K562 (cell line): Measurements from ENCODE around the gene TDRD9. TPM values are rescaled to one million over a fixed set of nuclear protein-coding genes. Genes with fewer than 3 reads are reported as not detected.
A peak's percentile ranks its signal among the peaks of the same experiment; 100 is the strongest.

Source experiments
- ATAC-seq: fragments of 200-7000 bp; cut with Tn5 transposase; 3 replicates; pipeline ENCODE4 v1.9.1; 2020; ENCODE audit warnings: moderate library complexity
- BruUV-seq: library from RNA; stranded (reverse); fragments of 400-500 nt; replicated peaks from 2 replicates; lab custom pipeline; 2021; lab: Mats Ljungman, UMichigan
- CTCF ChIA-PET: fragments of 300-600 bp; formaldehyde crosslinking; extraction: SDS; loops from one replicate; lab custom pipeline; 2021; ENCODE audit warnings: low intra/inter-chr PET ratio; lab: Yijun Ruan, JAX
- POLR2A ChIA-PET: fragments of 300-600, 350-650 bp; sonication (Branson Sonifier 250); formaldehyde crosslinking; extraction: SDS; loops from one replicate; lab custom pipeline; 2021; ENCODE audit warnings: antibody characterized with exemption, inconsistent platforms; lab: Yijun Ruan, JAX
- DNase-seq, 4 experiments: peaks; one replicate each; pipeline versions ENCODE4 v3.0.0 to v3.0.0-alpha.2; 2011 to 2018; ENCODE audit warnings: low spot score in 3 of 4, mixed read lengths in 3 of 4; ENCODE audit errors: extremely low read depth in 1 of 4
- FAIRE-seq: peaks from 2 replicates; lab custom pipeline; 2011; peaks lifted over from hg19 to GRCh38; lab: Jason Lieb, UNC
- H2AFZ ChIP-seq: 2 replicates; pipeline ENCODE4 v1.6.0; 2011; ENCODE audit warnings: low read depth, low read length, control low read depth, inconsistent platforms
- H3K27ac ChIP-seq: fragments of 200-600 bp; 3 replicates; pipeline ENCODE4 v1.8.0; 2011; ENCODE audit warnings: low read depth, mild to moderate bottlenecking, control low read depth, inconsistent platforms, low read length, moderate library complexity, mixed read lengths; ENCODE audit errors: extremely low read depth
- H3K27me3 ChIP-seq, 2 experiments: fragments of 300-600 bp in 1 of 2; 2 replicates in 1 of 2; 3 replicates in 1 of 2; pipeline versions ENCODE4 v1.6.0 to v1.8.0; 2011; ENCODE audit warnings: inconsistent platforms in 2 of 2, low read length in 2 of 2, mild to moderate bottlenecking in 1 of 2, mixed read lengths in 1 of 2, moderate library complexity in 1 of 2; ENCODE audit not compliant: control insufficient read depth in 2 of 2, insufficient read depth in 2 of 2
- H3K36me3 ChIP-seq: fragments of 300-600 bp; 3 replicates; pipeline ENCODE4 v1.8.0; 2011; ENCODE audit warnings: mild to moderate bottlenecking, low read length, inconsistent platforms; ENCODE audit not compliant: control insufficient read depth, insufficient read depth
- H3K4me1 ChIP-seq, 2 experiments: fragments of 200-600 bp in 1 of 2; replicated peaks in 1 of 2; 2 replicates in 1 of 2; 3 replicates in 1 of 2; pipeline versions ENCODE4 v1.5.1 to v1.8.0; 2011; ENCODE audit warnings: inconsistent platforms in 2 of 2, low read length in 2 of 2, mild to moderate bottlenecking in 1 of 2, mixed read lengths in 1 of 2, moderate library complexity in 1 of 2; ENCODE audit not compliant: control insufficient read depth in 2 of 2, insufficient read depth in 2 of 2
- H3K4me2 ChIP-seq: 2 replicates; pipeline ENCODE4 v1.6.1; 2011; ENCODE audit warnings: low read length, control low read depth, inconsistent platforms, mixed read lengths; ENCODE audit not compliant: insufficient read depth
- H3K4me3 ChIP-seq: fragments of 200-600 bp; sonication (generic), shearing (Covaris generic); 2 replicates; pipeline ENCODE4 v1.5.1; 2016; ENCODE audit warnings: control low read depth, inconsistent platforms
- H3K79me2 ChIP-seq: fragments of 200-600 bp; 3 replicates; pipeline ENCODE4 v1.8.0; 2011; ENCODE audit warnings: low read length, inconsistent platforms; ENCODE audit not compliant: control insufficient read depth, insufficient read depth
- H3K9ac ChIP-seq, 2 experiments: 2 replicates each; pipeline versions ENCODE4 v1.6.0 to v1.6.1; 2011; ENCODE audit warnings: low read depth in 2 of 2, low read length in 2 of 2, control low read depth in 1 of 2, inconsistent platforms in 1 of 2, mild to moderate bottlenecking in 1 of 2, mixed read lengths in 1 of 2; ENCODE audit not compliant: insufficient read depth in 1 of 2
- H3K9me1 ChIP-seq: one replicate; pipeline ENCODE4 v1.6.0; 2011; ENCODE audit warnings: inconsistent platforms, mild to moderate bottlenecking, low read length, moderate library complexity; ENCODE audit not compliant: control insufficient read depth, insufficient read depth
- H3K9me3 ChIP-seq: replicated peaks from 2 replicates; pipeline ENCODE4 v1.5.1; 2011; ENCODE audit warnings: low read depth, low read length, inconsistent platforms; ENCODE audit not compliant: control insufficient read depth, insufficient read depth
- H4K20me1 ChIP-seq: replicated peaks from 2 replicates; pipeline ENCODE4 v1.6.1; 2011; ENCODE audit warnings: low read length, inconsistent platforms, mixed read lengths; ENCODE audit not compliant: control insufficient read depth, insufficient read depth
- EP400 ChIP-seq: fragments of 450-650 bp; IDR thresholded peaks from 2 replicates; pipeline ENCODE4 v1.6.1; 2017; ENCODE audit warnings: antibody characterized with exemption, mild to moderate bottlenecking, moderate library complexity
- MAFF ChIP-seq: IDR thresholded peaks from 2 replicates; pipeline ENCODE4 v1.6.1; 2012; ENCODE audit warnings: low read length, improper control_type of control experiment
- MAFG ChIP-seq: fragments of 450-650 bp; conservative IDR thresholded peaks from 2 replicates; pipeline ENCODE4 v1.6.1; 2016; ENCODE audit warnings: missing genetic modification characterization, missing compliant biosample characterization
- MAFK ChIP-seq: IDR thresholded peaks from 2 replicates; pipeline ENCODE4 v1.6.1; 2011; ENCODE audit warnings: low read length, improper control_type of control experiment
- ZNF174 ChIP-seq: fragments of 250-450 bp; sonication (Bioruptor Pico); IDR thresholded peaks from 2 replicates; pipeline ENCODE4 v1.4.0; 2020; ENCODE audit warnings: mild to moderate bottlenecking
- ZNF316 ChIP-seq: fragments of 450-650 bp; IDR thresholded peaks from 2 replicates; pipeline ENCODE4 v1.6.1; 2016
- ZZZ3 ChIP-seq: fragments of 450-650 bp; IDR thresholded peaks from 2 replicates; pipeline ENCODE4 v1.6.1; 2016; ENCODE audit warnings: antibody characterized with exemption, mild to moderate bottlenecking, moderate library complexity
- WGBS: fragments of 100-300 bp; shearing (Covaris generic); methylation state at CpG from one replicate; pipeline ENCODE4 v1.1.6; 2016; ENCODE audit warnings: low coverage, mixed read lengths; ENCODE audit not compliant: insufficient coverage; ENCODE audit errors: missing lambda C conversion rate; 5-methylcytosine and 5-hydroxymethylcytosine counted together
- in situ Hi-C: fragments of 300-500 bp; cut with MboI; formaldehyde crosslinking; loops from 4 replicates; pipeline ENCODE4 v1.15.0; 2018; ENCODE audit warnings: inconsistent platforms, mixed read lengths
- intact Hi-C: fragments of 100-400 bp; cut with micrococcal nuclease; formaldehyde crosslinking; loops from 2 replicates; pipeline ENCODE4 v1.14.2; 2022
- polyA plus RNA-seq, 8 experiments: library from polyadenylated mRNA; depleted of rRNA in 4 of 8; stranded (reverse) in 5 of 8; unstranded in 3 of 8; fragments of >200 nt; fragmentation: Nextera tagmentation in 2 of 8; fragmentation: Illumina TruSeq in 1 of 8; extraction: Ambion mirVana in 2 of 8; extraction: Trizol in 1 of 8; gene quantifications; 2 replicates each; pipeline versions ENCODE4 v1.2.1 to v1.2.3, GENCODE V29; 2011 to 2014; ENCODE audit warnings: inconsistent platforms in 1 of 8, missing spikeins in 1 of 8
- total RNA-seq, 7 experiments: library from RNA; depleted of rRNA in 6 of 7; stranded (reverse); fragments of >200 nt in 6 of 7; fragmentation: Illumina TruSeq in 2 of 7; extraction: Trizol in 2 of 7; gene quantifications; 2 replicates each; pipeline versions ENCODE4 v1.2.1 to v1.2.3, GENCODE V29; 2011 to 2021; ENCODE audit warnings: low replicate concordance in 1 of 7

TDRD9 gene
- total and polyA plus RNA-seq, 9 of the 15 experiments (the other 6 are each of a cell fraction or from before 2014, with no cell fraction given), result 0.04 to 0.14 (median 0.04) TPM; not detected in 5

DNA sequence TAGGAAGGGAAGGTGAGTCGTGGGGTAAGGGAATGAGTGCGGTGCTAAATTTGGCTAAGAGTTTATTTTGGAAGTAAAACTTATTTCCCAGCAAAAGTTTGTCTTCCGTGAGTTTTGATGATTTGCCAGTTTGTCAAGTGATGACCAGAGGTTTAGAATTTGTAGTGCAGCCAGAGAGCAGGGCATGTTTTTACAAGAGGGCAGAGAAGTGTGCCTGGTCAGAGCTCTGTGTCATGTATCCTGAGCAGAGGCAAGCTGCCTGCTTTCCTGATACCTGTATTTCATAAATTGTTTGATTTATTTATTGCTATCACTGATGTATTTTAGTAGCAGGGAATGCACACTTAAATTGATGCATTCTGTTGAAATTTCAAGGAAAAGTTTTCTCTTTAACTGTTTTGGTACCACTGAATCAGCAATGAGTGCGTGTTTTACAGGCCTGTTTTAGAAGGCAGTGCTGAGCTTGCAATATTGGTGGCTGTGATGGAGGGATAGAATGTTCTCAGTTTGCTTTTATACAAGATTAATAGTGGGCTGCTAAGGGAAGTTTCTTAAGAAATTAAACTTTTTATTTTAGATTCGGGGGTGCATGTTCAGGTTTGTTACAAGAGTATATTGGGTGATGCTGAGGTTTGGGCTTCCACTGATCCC is 33.8 kb downstream of the TDRD9 start:
- no peak for FAIRE-seq
- peak; percentile 48; the same call in 1 of the 2 replicates for TF ChIP-seq ZNF316
- no peak for TF ChIP-seq ZZZ3
- TF ChIP-seq MAFG (tag), result peak; percentile 45; the same call in 1 of the 2 replicates
- TF ChIP-seq MAFK, result peak; percentile 31; the same call in 1 of the 2 replicates
- TF ChIP-seq ZNF174 (CRISPR knock-in tag), result no peak
- TF ChIP-seq MAFF, result peak; percentile 6; the same call in 1 of the 2 replicates
- TF ChIP-seq EP400, result no peak
- Histone ChIP-seq H3K4me1 (no peaks in the 10 kb centered on the region; a peak in 1 of 5 replicates), H2AFZ (no peak overlapping the region), H3K36me3 (no peaks in the 10 kb centered on the region), H3K27ac (no peak overlapping the region), H3K4me3 (no peak overlapping the region), H4K20me1 (no peaks in the 10 kb centered on the region), H3K27me3 (no peaks in the 10 kb centered on the region), H3K4me2 (no peak overlapping the region), H3K9ac (no peak overlapping the region), H3K9me3 (no peaks in the 10 kb centered on the region), H3K79me2 (no peaks in the 10 kb centered on the region), H3K9me1 (no peaks in the 10 kb centered on the region)
- ChIA-PET CTCF (no interaction called here), POLR2A (interaction anchor here (1.0 kb wide), 1 partner anchor 11 kb away, joined by 3 read pairs; no protein-coding TSS in a partner anchor)
- no peak for DNase-seq
- whole genome bisulfite sequencing, result 17% methylated on average over 4 of the region's 5 CpGs
- in situ Hi-C loops (no loop called here), intact Hi-C loops (no loop called here)
- no peak for ATAC-seq
- BruUV-seq, result no TSS peak
